Measurements from ENCODE around the gene RNF181. TPM values are rescaled to one million over a fixed set of nuclear protein-coding genes. Genes with fewer than 3 reads are reported as not detected.

RNF181 gene
- total RNA-seq, 1 experiment from 2014 or later: 123 TPM

GRCh38 chr2:85588645-85589044 is 6.9 kb upstream of the RNF181 start:
- no peaks in the 10 kb centered on the region for H3K36me3 ChIP-seq (ENCODE audit: control insufficient read depth, insufficient read depth, low read length)
- H3K36me3 Mint-ChIP-seq (ENCODE audit: insufficient read depth, unreplicated experiment): peaks cover 17% of the 10 kb centered on the region
- H3K27me3 ChIP-seq (replicated peaks; ENCODE audit: control insufficient read depth, insufficient read depth, low read length): no peaks in the 10 kb centered on the region
- no peak for TF ChIP-seq CTCF (IDR thresholded peaks at IDR 0.05; ENCODE audit: insufficient read depth in 1 of 2, low read depth in 1 of 2, low read length in 1 of 2, severe bottlenecking in 1 of 2, unreplicated experiment in 1 of 2)
- intact Hi-C loops (cut with micrococcal nuclease; ENCODE audit: unreplicated experiment): no loop called here
- H3K9me3 ChIP-seq: no peaks in the 10 kb centered on the region
- ChIA-PET CTCF (no interaction called here), POLR2A (no interaction called here)
- no peaks in the 10 kb centered on the region for H3K9me3 Mint-ChIP-seq (ENCODE audit: unreplicated experiment)
- H3K27ac Mint-ChIP-seq (ENCODE audit: unreplicated experiment): no peak overlapping the region
- no peak overlapping the region for H3K4me3 ChIP-seq (ENCODE audit: low read depth, low read length)
- peaks cover 32% of the 10 kb centered on the region for H3K4me1 ChIP-seq
- BruUV-seq (replicated peaks): no TSS peak
- H3K4me1 Mint-ChIP-seq (ENCODE audit: low read depth, unreplicated experiment): peaks cover 46% of the 10 kb centered on the region
- H3K4me3 Mint-ChIP-seq (ENCODE audit: unreplicated experiment): no peak overlapping the region
- DNase-seq: no peak
- peaks cover 10% of the 10 kb centered on the region for H3K27me3 Mint-ChIP-seq (ENCODE audit: insufficient read depth, unreplicated experiment)

- Mint-ChIP-seq H3K4me1 (ENCODE audit: low read depth, unreplicated experiment) (peaks cover 50% of the 10 kb centered on the region), H3K27me3 (ENCODE audit: insufficient read depth, unreplicated experiment) (peaks cover 10% of the 10 kb centered on the region), H3K36me3 (ENCODE audit: insufficient read depth, unreplicated experiment) (peaks cover 17% of the 10 kb centered on the region), H3K9me3 (ENCODE audit: unreplicated experiment) (no peaks in the 10 kb centered on the region), H3K27ac (ENCODE audit: unreplicated experiment) (no peak overlapping the region), H3K4me3 (ENCODE audit: unreplicated experiment) (no peak overlapping the region)
- Histone ChIP-seq H3K4me1 (peaks cover 29% of the 10 kb centered on the region), H3K9me3 (no peaks in the 10 kb centered on the region), H3K36me3 (ENCODE audit: control insufficient read depth, insufficient read depth, low read length) (no peaks in the 10 kb centered on the region), H3K4me3 (ENCODE audit: low read depth, low read length) (no peak overlapping the region), H3K27me3 (replicated peaks; ENCODE audit: control insufficient read depth, insufficient read depth, low read length) (no peaks in the 10 kb centered on the region)
- intact Hi-C loops (cut with micrococcal nuclease; ENCODE audit: unreplicated experiment): no loop called here
- ChIA-PET POLR2A (no interaction called here), CTCF (no interaction called here)
- no peak for TF ChIP-seq CTCF (IDR thresholded peaks at IDR 0.05; ENCODE audit: insufficient read depth in 1 of 2, low read depth in 1 of 2, low read length in 1 of 2, severe bottlenecking in 1 of 2, unreplicated experiment in 1 of 2)
- no TSS peak for BruUV-seq (replicated peaks)
- no peak for DNase-seq
These were observed 6.4 kb upstream of the RNF181 start for GRCh38 chr2:85589181-85589580.

GRCh38 chr2:85589982-85590791 is 5.4 kb upstream of the RNF181 start:
- Mint-ChIP-seq H3K27me3 (ENCODE audit: insufficient read depth, unreplicated experiment) (peaks cover 10% of the 10 kb centered on the region), H3K4me3 (ENCODE audit: unreplicated experiment) (no peak overlapping the region), H3K4me1 (ENCODE audit: low read depth, unreplicated experiment) (peaks cover 52% of the 10 kb centered on the region), H3K36me3 (ENCODE audit: insufficient read depth, unreplicated experiment) (peaks cover 13% of the 10 kb centered on the region), H3K9me3 (ENCODE audit: unreplicated experiment) (no peaks in the 10 kb centered on the region), H3K27ac (ENCODE audit: unreplicated experiment) (peak overlapping the region; percentile 34)
- TF ChIP-seq CTCF (IDR thresholded peaks at IDR 0.05; ENCODE audit: insufficient read depth in 1 of 2, low read depth in 1 of 2, low read length in 1 of 2, severe bottlenecking in 1 of 2, unreplicated experiment in 1 of 2): no peak
- no peaks in the 10 kb centered on the region for H3K27me3 ChIP-seq (replicated peaks; ENCODE audit: control insufficient read depth, insufficient read depth, low read length)
- no peaks in the 10 kb centered on the region for H3K36me3 ChIP-seq (ENCODE audit: control insufficient read depth, insufficient read depth, low read length)
- H3K4me1 ChIP-seq: peaks cover 30% of the 10 kb centered on the region
- CTCF ChIA-PET: interaction anchor here (0.6 to 1.0 kb wide), 2 partner anchors 38 kb away, joined by 3 read pairs; no protein-coding TSS in a partner anchor
- no peak for DNase-seq
- no TSS peak for BruUV-seq (replicated peaks)
- H3K4me3 ChIP-seq (ENCODE audit: low read depth, low read length): no peak overlapping the region
- intact Hi-C loops (cut with micrococcal nuclease; ENCODE audit: unreplicated experiment): no loop called here
- POLR2A ChIA-PET: interaction anchor here (0.8 to 1.4 kb wide), 3 partner anchors 15 to 38 kb away, joined by 3 read pairs; partner anchors contain the start of gene C2orf68
- H3K9me3 ChIP-seq: no peaks in the 10 kb centered on the region

Measured in Caco-2 (cell line).